ENCODE measurements around the gene SH3RF1.

- TF ChIP-seq GATA2 (IDR thresholded peaks at IDR 0.05; ENCODE audit: low read depth, low read length) (no peak), GATA3 (IDR thresholded peaks at IDR 0.05; ENCODE audit: low read depth, low read length) (no peak)
Observed at GRCh38 chr4:169215656-169216055, 55.1 kb downstream of the SH3RF1 start.
